Psoas muscle (tissue), 8 donors: ENCODE data around the gene KAT8. TPM values are rescaled to one million over a fixed set of nuclear protein-coding genes. Genes with fewer than 3 reads are reported as not detected.

Experiments used
- ATAC-seq, 4 donors: fragments of 200-7000 bp; cut with Tn5 transposase; one replicate each; pipeline ENCODE4 v1.9.1; 2020; ENCODE audit warnings: moderate library complexity in 3 of 4, mild to moderate bottlenecking in 2 of 4
- DNase-seq, 2 donors: peaks; one replicate each; pipeline ENCODE4 v3.0.0-alpha.2; 2020
- H3K27ac ChIP-seq: fragments of 200-600 bp; one replicate; pipeline ENCODE4 v1.8.0; 2022
- H3K27me3 ChIP-seq, 3 donors: fragments of 200-600 bp in 1 of 3; one replicate each; pipeline versions ENCODE4 v1.6.1 to v1.8.0; 2013 to 2022; ENCODE audit warnings: low read length in 2 of 3, mild to moderate bottlenecking in 2 of 3, moderate library complexity in 1 of 3; ENCODE audit not compliant: insufficient read depth in 3 of 3
- H3K36me3 ChIP-seq, 2 donors: fragments of 200-600 bp in 1 of 2; one replicate each; pipeline versions ENCODE4 v1.6.1 to v1.8.0; 2013 to 2022; ENCODE audit warnings: low read depth in 1 of 2, mild to moderate bottlenecking in 1 of 2, moderate library complexity in 1 of 2; ENCODE audit not compliant: insufficient read depth in 1 of 2
- H3K4me1 ChIP-seq: fragments of 200-600 bp; one replicate; pipeline ENCODE4 v1.8.0; 2022
- H3K4me3 ChIP-seq: fragments of 200-600 bp; one replicate; pipeline ENCODE4 v1.8.0; 2022; ENCODE audit warnings: mild to moderate bottlenecking
- H3K9me3 ChIP-seq: fragments of 200-600 bp; one replicate; pipeline ENCODE4 v1.8.0; 2022
- CTCF ChIP-seq: fragments of 200-600 bp; IDR thresholded peaks from one replicate; pipeline ENCODE4 v1.8.0; 2022; ENCODE audit warnings: antibody characterized with exemption
- WGBS, 3 donors: extraction: QIAGEN DNeasy Blood & Tissue Kit; methylation state at CpG; one replicate each; pipeline versions ENCODE4 v1.1.6 to v1.1.7; 2013; 5-methylcytosine and 5-hydroxymethylcytosine counted together
- intact Hi-C, 2 donors: fragments of 100-400 bp; cut with DNase I; formaldehyde crosslinking; loops; one replicate each; pipeline versions ENCODE4 v1.11.0 to v1.14.2; 2022
- polyA plus RNA-seq, 3 donors: library from polyadenylated mRNA; stranded (reverse); fragments of 200-250 nt; gene quantifications; one replicate each; pipeline ENCODE4 v1.2.3, GENCODE V29; 2013
- total RNA-seq, 4 donors: library from RNA; stranded (reverse); fragmentation: NEBNext Ultra II Directional in 2 of 4; extraction: Animal tissue kit (Norgen Biotek cat#: 25700) in 2 of 4; gene quantifications; one replicate each; pipeline versions ENCODE4 v1.2.1 to v1.2.4, GENCODE V29; 2021 to 2023
- donor health status: healthy with polysubstance abuse.
- donor health status: DM: no; HTN: no; CAD: no; lungs with moderate emphysema.
- donor health status: Bipolar disorder and iron deficiency.
- donor health status: healthy.
- donor health status: DM: yes; HTN: yes; CAD: no.
- donor health status: DM: no; HTN: no; CAD: no.
- donor health status: DM: no; HTN: no; CAD: no.
- donor health status: DM: yes; HTN: yes; CAD: no.

The KAT8 gene
- total and polyA plus RNA-seq, 7 donors, result 36.1 to 75.4 (median 52.7) TPM

GRCh38 chr16:31131841-31132271, 14.4 kb downstream of the KAT8 start:
- ATAC-seq (no peak), DNase-seq (no peak)
- Histone ChIP-seq H3K4me3 (no peak overlapping the region), H3K27me3 (no peaks in the 10 kb centered on the region), H3K36me3 (peaks cover 4 to 50% of the 10 kb centered on the region in 2 donors), H3K27ac (no peak overlapping the region), H3K9me3 (no peaks in the 10 kb centered on the region), H3K4me1 (peaks cover 26% of the 10 kb centered on the region)
- intact Hi-C loops, result no loop called here
- no peak for TF ChIP-seq CTCF
- 72 to 79% (median 78%) methylated on average over 5 of the region's 5 CpGs for WGBS, 3 donors

- peaks cover 20% of the 10 kb centered on the region for H3K4me1 ChIP-seq
- H3K27ac ChIP-seq, result no peak overlapping the region
- ATAC-seq (no peak), DNase-seq (no peak)
- H3K27me3 ChIP-seq, result no peaks in the 10 kb centered on the region
- 80 to 90% (median 84%) methylated on average over 18 to 20 of the region's 20 CpGs for WGBS, 3 donors
- no peaks in the 10 kb centered on the region for H3K9me3 ChIP-seq
- peaks cover 0 to 44% of the 10 kb centered on the region in 2 donors for H3K36me3 ChIP-seq
- H3K4me3 ChIP-seq, result no peak overlapping the region
- no peak for TF ChIP-seq CTCF
- intact Hi-C loops, result no loop called here
Observed at GRCh38 chr16:31132303-31132979, 15.0 kb downstream of the KAT8 start.

- H3K36me3 ChIP-seq, result peaks cover 0 to 38% of the 10 kb centered on the region in 2 donors
- no peak for TF ChIP-seq CTCF
- no peaks in the 10 kb centered on the region for H3K9me3 ChIP-seq
- no peak overlapping the region for H3K27ac ChIP-seq
- no peaks in the 10 kb centered on the region for H3K27me3 ChIP-seq
- no peak for DNase-seq
- intact Hi-C loops, result no loop called here
- WGBS, 3 donors, result 82 to 93% (median 85%) methylated on average over 6 of the region's 6 CpGs
- peaks cover 14% of the 10 kb centered on the region for H3K4me1 ChIP-seq
- no peak for ATAC-seq
- no peak overlapping the region for H3K4me3 ChIP-seq
Observed at GRCh38 chr16:31133046-31133501, 15.6 kb downstream of the KAT8 start.

- H3K27ac ChIP-seq, result no peak overlapping the region
- WGBS, 3 donors, result 27 to 41% (median 27%) methylated on average over 5 of the region's 5 CpGs
- H3K36me3 ChIP-seq, result peaks cover 0 to 30% of the 10 kb centered on the region in 2 donors
- DNase-seq (no peak), ATAC-seq (no peak)
- TF ChIP-seq CTCF, result no peak
- intact Hi-C loops, result no loop called here
- no peak overlapping the region for H3K4me3 ChIP-seq
- H3K9me3 ChIP-seq, result no peaks in the 10 kb centered on the region
- H3K27me3 ChIP-seq, result no peaks in the 10 kb centered on the region
- H3K4me1 ChIP-seq, result peaks cover 15% of the 10 kb centered on the region
Observed at GRCh38 chr16:31134091-31134571, 16.7 kb downstream of the KAT8 start.
